ENCODE data around the gene OSBPL6. TPM values are rescaled to one million over a fixed set of nuclear protein-coding genes. Genes with fewer than 3 reads are reported as not detected.

Gene OSBPL6
- total RNA-seq, 1 experiment from 2014 or later: 4.6 TPM

DNA sequence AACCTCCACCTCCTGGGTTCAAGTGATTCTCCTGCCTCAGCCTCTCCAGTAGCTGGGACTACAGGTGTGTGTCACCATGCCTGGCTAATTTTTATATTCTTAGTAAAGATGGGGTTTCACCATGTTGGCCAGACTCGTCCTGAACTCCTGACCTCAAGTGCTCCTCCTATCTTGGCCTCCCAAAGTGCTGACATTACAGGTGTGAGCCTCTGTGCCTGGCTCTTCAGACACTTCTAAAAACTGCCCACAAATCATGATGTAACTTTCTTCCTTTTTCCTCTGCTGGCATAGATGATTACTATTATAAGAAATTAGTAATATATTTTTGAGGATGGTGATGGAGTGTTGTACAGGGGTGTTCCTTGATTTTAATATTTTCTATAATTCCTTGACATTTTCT, 6.0 kb downstream of the OSBPL6 start:
- Histone ChIP-seq H3K9me3 (ENCODE audit: control insufficient read depth, low read depth, low read length) (no peaks in the 10 kb centered on the region), H3K18ac (ENCODE audit: insufficient read length, low read depth, low read length) (no peak overlapping the region), H3K27me3 (ENCODE audit: insufficient read depth, low read length) (peaks cover 2% of the 10 kb centered on the region; the same call in 1 of the 2 replicates), H3K56ac (ENCODE audit: insufficient read length, low read depth, low read length) (no peak overlapping the region), H2BK20ac (ENCODE audit: low read depth, low read length, poor library complexity, severe bottlenecking) (no peak overlapping the region), H2BK120ac (ENCODE audit: low read depth, low read length, poor library complexity, severe bottlenecking) (no peak overlapping the region), H3K79me2 (ENCODE audit: insufficient read depth, low read length) (no peaks in the 10 kb centered on the region), H3K14ac (ENCODE audit: insufficient read depth, low read length) (no peak overlapping the region), H2BK5ac (ENCODE audit: insufficient read length, low read length) (no peak overlapping the region), H2AFZ (ENCODE audit: low read length) (no peak overlapping the region), H4K91ac (ENCODE audit: insufficient read length, low read depth, low read length) (no peak overlapping the region), H3K23me2 (ENCODE audit: insufficient read length, low read depth, low read length, poor library complexity, severe bottlenecking) (peaks cover 1% of the 10 kb centered on the region), H4K20me1 (ENCODE audit: control insufficient read depth, insufficient read depth, insufficient read length) (no peaks in the 10 kb centered on the region), H3K4me2 (ENCODE audit: insufficient read depth, insufficient read length, low read length) (no peak overlapping the region), H3K79me1 (ENCODE audit: insufficient read depth, low read depth, low read length, poor library complexity, severe bottlenecking) (no peaks in the 10 kb centered on the region), H3K9ac (ENCODE audit: extremely low read depth, insufficient read length, low read length) (no peak overlapping the region), H2BK12ac (ENCODE audit: insufficient read length, low read depth, low read length) (no peak overlapping the region), H4K8ac (replicated peaks; ENCODE audit: insufficient read length, low read depth, low read length) (no peak overlapping the region), H4K5ac (ENCODE audit: insufficient read length, low read depth, low read length) (no peak overlapping the region), H3K27ac (ENCODE audit: insufficient read length, low read depth, low read length) (no peak overlapping the region), H2BK15ac (ENCODE audit: low read depth, low read length) (no peak overlapping the region), H3K4ac (ENCODE audit: low read depth, low read length) (no peak overlapping the region), H3T11ph (ENCODE audit: low read length) (no peak overlapping the region), H3K23ac (ENCODE audit: insufficient read length, low read depth, low read length) (no peak overlapping the region), H2AK5ac (ENCODE audit: insufficient read length, low read length) (no peak overlapping the region), H3K4me1 (ENCODE audit: insufficient read depth, low read length) (no peaks in the 10 kb centered on the region)
- peaks cover 36% of the 10 kb centered on the region for H3K27me3 Mint-ChIP-seq (ENCODE audit: low read depth)
- no CpG with 5 or more reads among the region's 1 CpG for WGBS (ENCODE audit: extremely low coverage, insufficient read length, low lambda C conversion rate)
- no peaks in the 10 kb centered on the region for H3K36me3 Mint-ChIP-seq (ENCODE audit: insufficient read depth in 1 of 3, low read depth in 3 of 3)
- H3K4me1 Mint-ChIP-seq: peaks cover 7 to 14% of the 10 kb centered on the region in 2 experiments
- H3K4me3 Mint-ChIP-seq: no peak overlapping the region
- no peak for DNase-seq
- H3K9me3 Mint-ChIP-seq: no peaks in the 10 kb centered on the region
- no peak overlapping the region for H3K27ac Mint-ChIP-seq
- TF ChIP-seq, protein P1, sequence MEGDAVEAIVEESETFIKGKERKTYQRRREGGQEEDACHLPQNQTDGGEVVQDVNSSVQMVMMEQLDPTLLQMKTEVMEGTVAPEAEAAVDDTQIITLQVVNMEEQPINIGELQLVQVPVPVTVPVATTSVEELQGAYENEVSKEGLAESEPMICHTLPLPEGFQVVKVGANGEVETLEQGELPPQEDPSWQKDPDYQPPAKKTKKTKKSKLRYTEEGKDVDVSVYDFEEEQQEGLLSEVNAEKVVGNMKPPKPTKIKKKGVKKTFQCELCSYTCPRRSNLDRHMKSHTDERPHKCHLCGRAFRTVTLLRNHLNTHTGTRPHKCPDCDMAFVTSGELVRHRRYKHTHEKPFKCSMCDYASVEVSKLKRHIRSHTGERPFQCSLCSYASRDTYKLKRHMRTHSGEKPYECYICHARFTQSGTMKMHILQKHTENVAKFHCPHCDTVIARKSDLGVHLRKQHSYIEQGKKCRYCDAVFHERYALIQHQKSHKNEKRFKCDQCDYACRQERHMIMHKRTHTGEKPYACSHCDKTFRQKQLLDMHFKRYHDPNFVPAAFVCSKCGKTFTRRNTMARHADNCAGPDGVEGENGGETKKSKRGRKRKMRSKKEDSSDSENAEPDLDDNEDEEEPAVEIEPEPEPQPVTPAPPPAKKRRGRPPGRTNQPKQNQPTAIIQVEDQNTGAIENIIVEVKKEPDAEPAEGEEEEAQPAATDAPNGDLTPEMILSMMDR (conservative IDR thresholded peaks at IDR 0.05): no peak

All from H9 (cell line).